Sigmoid colon (tissue), 4 donors: ENCODE measurements around the gene PCDHGA6.

ENCODE experiments used
- EP300 ChIP-seq, 4 donors: sonication (generic); formaldehyde crosslinking; IDR thresholded peaks; one replicate each; pipeline ENCODE4 v1.6.1; 2017; ENCODE audit warnings: antibody characterized with exemption in 4 of 4
- POLR2A ChIP-seq, 2 donors: fragments of 450-650 bp; IDR thresholded peaks; one replicate each; pipeline ENCODE4 v1.6.1; 2016; ENCODE audit warnings: antibody characterized with exemption in 2 of 2, mild to moderate bottlenecking in 2 of 2, moderate library complexity in 2 of 2
- POLR2AphosphoS5 ChIP-seq, 4 donors: sonication (generic); formaldehyde crosslinking; IDR thresholded peaks; one replicate each; pipeline ENCODE4 v1.6.1; 2017; ENCODE audit warnings: antibody characterized with exemption in 4 of 4
- TF ChIP-seq, protein P1 (sequence below), 4 experiments: fragments of 450-650 bp in 3 of 4; fragments of 200-600 bp in 1 of 4; IDR thresholded peaks; one replicate each; pipeline ENCODE4 v1.5.1; 2016 to 2019; ENCODE audit warnings: antibody characterized with exemption in 4 of 4, mild to moderate bottlenecking in 3 of 4, moderate library complexity in 2 of 4

DNA sequence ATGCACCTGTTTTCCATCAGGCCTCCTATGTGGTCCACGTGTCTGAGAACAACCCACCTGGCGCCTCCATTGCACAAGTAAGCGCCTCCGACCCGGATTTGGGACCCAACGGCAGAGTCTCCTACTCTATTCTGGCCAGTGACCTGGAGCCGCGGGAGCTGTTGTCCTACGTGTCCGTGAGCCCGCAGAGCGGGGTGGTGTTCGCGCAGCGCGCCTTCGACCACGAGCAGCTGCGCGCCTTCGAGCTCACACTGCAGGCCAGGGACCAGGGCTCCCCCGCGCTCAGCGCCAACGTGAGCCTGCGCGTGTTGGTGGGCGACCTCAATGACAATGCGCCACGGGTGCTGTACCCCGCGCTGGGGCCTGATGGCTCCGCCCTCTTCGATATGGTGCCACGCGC is 22.1 kb upstream of the PCDHGA6 start:
- TF ChIP-seq POLR2AphosphoS5 (IDR thresholded peaks at IDR 0.05) (no peak), POLR2A (IDR thresholded peaks at IDR 0.05) (no peak), EP300 (IDR thresholded peaks at IDR 0.05) (no peak)
- TF ChIP-seq, protein P1, sequence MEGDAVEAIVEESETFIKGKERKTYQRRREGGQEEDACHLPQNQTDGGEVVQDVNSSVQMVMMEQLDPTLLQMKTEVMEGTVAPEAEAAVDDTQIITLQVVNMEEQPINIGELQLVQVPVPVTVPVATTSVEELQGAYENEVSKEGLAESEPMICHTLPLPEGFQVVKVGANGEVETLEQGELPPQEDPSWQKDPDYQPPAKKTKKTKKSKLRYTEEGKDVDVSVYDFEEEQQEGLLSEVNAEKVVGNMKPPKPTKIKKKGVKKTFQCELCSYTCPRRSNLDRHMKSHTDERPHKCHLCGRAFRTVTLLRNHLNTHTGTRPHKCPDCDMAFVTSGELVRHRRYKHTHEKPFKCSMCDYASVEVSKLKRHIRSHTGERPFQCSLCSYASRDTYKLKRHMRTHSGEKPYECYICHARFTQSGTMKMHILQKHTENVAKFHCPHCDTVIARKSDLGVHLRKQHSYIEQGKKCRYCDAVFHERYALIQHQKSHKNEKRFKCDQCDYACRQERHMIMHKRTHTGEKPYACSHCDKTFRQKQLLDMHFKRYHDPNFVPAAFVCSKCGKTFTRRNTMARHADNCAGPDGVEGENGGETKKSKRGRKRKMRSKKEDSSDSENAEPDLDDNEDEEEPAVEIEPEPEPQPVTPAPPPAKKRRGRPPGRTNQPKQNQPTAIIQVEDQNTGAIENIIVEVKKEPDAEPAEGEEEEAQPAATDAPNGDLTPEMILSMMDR (IDR thresholded peaks at IDR 0.05) = no peak
